HepG2 (cell line): Measurements from ENCODE around the gene ANKRD35. TPM values are rescaled to one million over a fixed set of nuclear protein-coding genes. Genes with fewer than 3 reads are reported as not detected.

ENCODE experiments used
- DNMT1 ChIP-seq: sonication (generic); formaldehyde crosslinking; IDR thresholded peaks from 2 replicates; pipeline ENCODE4 v1.5.1; 2020; ENCODE audit warnings: mild to moderate bottlenecking, missing genetic modification reagents
- FLYWCH1 ChIP-seq: sonication (generic); formaldehyde crosslinking; IDR thresholded peaks from 2 replicates; pipeline ENCODE4 v1.8.1; 2023; ENCODE audit warnings: mild to moderate bottlenecking, missing genetic modification reagents
- ISX ChIP-seq: sonication (generic); formaldehyde crosslinking; conservative IDR thresholded peaks from 2 replicates; pipeline ENCODE4 v1.5.0; 2020; ENCODE audit warnings: missing genetic modification reagents
- KDM1A ChIP-seq: IDR thresholded peaks from 2 replicates; pipeline ENCODE4 v1.6.1; 2016; ENCODE audit warnings: missing compliant biosample characterization
- MEF2D ChIP-seq: sonication (generic); formaldehyde crosslinking; IDR thresholded peaks from 2 replicates; pipeline ENCODE4 v1.5.1; 2020; ENCODE audit warnings: mild to moderate bottlenecking, missing genetic modification reagents
- MYNN ChIP-seq: sonication (generic); formaldehyde crosslinking; IDR thresholded peaks from 2 replicates; pipeline ENCODE4 v1.4.0; 2020; ENCODE audit warnings: mild to moderate bottlenecking, low read depth, missing genetic modification reagents
- PRDM4 ChIP-seq: sonication (generic); formaldehyde crosslinking; IDR thresholded peaks from 2 replicates; pipeline ENCODE4 v1.9.0; 2021; ENCODE audit warnings: missing genetic modification reagents, borderline replicate concordance
- TCF7 ChIP-seq: sonication (generic); IDR thresholded peaks from 2 replicates; pipeline ENCODE4 v1.6.1; 2016; ENCODE audit warnings: antibody characterized with exemption, low read depth
- ZBTB46 ChIP-seq: sonication (generic); formaldehyde crosslinking; IDR thresholded peaks from 2 replicates; pipeline ENCODE4 v1.4.0; 2020; ENCODE audit warnings: mild to moderate bottlenecking, missing genetic modification reagents, borderline replicate concordance
- ZBTB7A ChIP-seq: sonication (generic); formaldehyde crosslinking; IDR thresholded peaks from 2 replicates; pipeline ENCODE4 v1.8.0; 2022; ENCODE audit warnings: mild to moderate bottlenecking, missing genetic modification reagents
- ZFP90 ChIP-seq: sonication (generic); formaldehyde crosslinking; IDR thresholded peaks from 2 replicates; pipeline ENCODE4 v1.8.0; 2022; ENCODE audit warnings: missing genetic modification reagents, mild to moderate bottlenecking, inconsistent platforms, borderline replicate concordance
- ZGPAT ChIP-seq: IDR thresholded peaks from 2 replicates; pipeline ENCODE4 v1.6.1; 2016; ENCODE audit warnings: mild to moderate bottlenecking
- ZNF101 ChIP-seq: sonication (generic); formaldehyde crosslinking; IDR thresholded peaks from 2 replicates; pipeline ENCODE4 v1.4.0; 2020; ENCODE audit warnings: mild to moderate bottlenecking, low read depth, missing genetic modification reagents, borderline replicate concordance
- ZNF142 ChIP-seq: sonication (generic); formaldehyde crosslinking; IDR thresholded peaks from 2 replicates; pipeline ENCODE4 v1.4.0; 2020; ENCODE audit warnings: missing genetic modification reagents
- ZNF230 ChIP-seq: sonication (generic); formaldehyde crosslinking; IDR thresholded peaks from 2 replicates; pipeline ENCODE4 v1.4.0; 2020; ENCODE audit warnings: mild to moderate bottlenecking, missing genetic modification reagents
- ZNF7 ChIP-seq: IDR thresholded peaks from 2 replicates; pipeline ENCODE4 v1.6.1; 2016; ENCODE audit warnings: missing biosample characterization, missing genetic modification reagents
- ZNF839 ChIP-seq: sonication (generic); formaldehyde crosslinking; IDR thresholded peaks from 2 replicates; pipeline ENCODE4 v1.4.0; 2020; ENCODE audit warnings: missing genetic modification reagents, mild to moderate bottlenecking, borderline replicate concordance
- ZSCAN21 ChIP-seq: sonication (generic); formaldehyde crosslinking; IDR thresholded peaks from 2 replicates; pipeline ENCODE4 v1.8.0; 2022; ENCODE audit warnings: mild to moderate bottlenecking, missing genetic modification reagents, moderate library complexity, borderline replicate concordance
- polyA plus RNA-seq, 8 experiments: library from polyadenylated mRNA; depleted of rRNA in 3 of 8; stranded (reverse) in 7 of 8; unstranded in 1 of 8; fragments of >200 nt; fragmentation: Illumina TruSeq in 4 of 8; extraction: Trizol in 4 of 8; gene quantifications; 2 replicates each; pipeline versions ENCODE4 v1.2.1 to v1.2.3, GENCODE V29; 2011 to 2016; ENCODE audit warnings: low read depth in 4 of 8, missing spikeins in 1 of 8, mixed read lengths in 1 of 8; ENCODE audit not compliant: insufficient read depth in 1 of 8
- total RNA-seq, 5 experiments: library from RNA; depleted of rRNA; stranded (reverse); fragments of >200 nt; fragmentation: Illumina TruSeq; extraction: Trizol; gene quantifications; 2 replicates each; pipeline ENCODE4 v1.2.3, GENCODE V29; 2016; ENCODE audit warnings: low read depth in 1 of 5

ANKRD35 gene
- total and polyA plus RNA-seq, 2 of the 13 experiments (the other 11 are each of a cell fraction or from before 2014, with no cell fraction given): 0.02 TPM; not detected in 1

- TF ChIP-seq ZNF142 (CRISPR knock-in tag) (no peak), ZGPAT (CRISPR knock-in tag) (peak; percentile 73), DNMT1 (no peak), FLYWCH1 (CRISPR knock-in tag) (no peak), ZNF101 (CRISPR knock-in tag) (no peak), KDM1A (CRISPR knock-in tag) (no peak), PRDM4 (no peak), ZBTB7A (CRISPR knock-in tag) (0 out of 2 replicates have a peak, but pooled peaks have one; percentile 22), MYNN (CRISPR knock-in tag) (no peak), ZBTB46 (CRISPR knock-in tag) (no peak), ISX (CRISPR knock-in tag) (no peak), MEF2D (CRISPR knock-in tag) (peak; percentile 32; the same call in 1 of the 2 replicates), TCF7 (no peak), ZNF7 (no peak), ZFP90 (no peak; the same call in 1 of the 2 replicates), ZNF839 (CRISPR knock-in tag) (no peak), ZSCAN21 (0 out of 2 replicates have a peak, but pooled peaks have one; percentile 33), ZNF230 (CRISPR knock-in tag) (0 out of 2 replicates have a peak, but pooled peaks have one; percentile 16)
These were observed 40.0 kb downstream of the ANKRD35 start, which contains the start of gene NUDT17 (continued) for GRCh38 chr1:145845514-145846161.
